SK-N-SH treated with all-trans-retinoic acid at 6 μM for 48 hours (cell line): ENCODE data around the gene CDC20.

Source experiments
- ATAC-seq: fragments of 200-7000 bp; cut with Tn5 transposase; 3 replicates; pipeline ENCODE4 v1.9.1; 2020; ENCODE audit warnings: mild to moderate bottlenecking, moderate library complexity
- ARNTL ChIP-seq: fragments of 450-650 bp; formaldehyde crosslinking; IDR thresholded peaks from 2 replicates; pipeline ENCODE4 v1.5.0; 2020; ENCODE audit warnings: low read depth, mild to moderate bottlenecking, moderate library complexity, borderline replicate concordance
- BACH2 ChIP-seq: fragments of 250-450 bp; sonication (Bioruptor Pico); IDR thresholded peaks from 2 replicates; pipeline ENCODE4 v1.9.0; 2021; ENCODE audit warnings: mild to moderate bottlenecking, borderline replicate concordance
- CSDC2 ChIP-seq: fragments of 250-450 bp; sonication (Bioruptor Pico); IDR thresholded peaks from 2 replicates; pipeline ENCODE4 v1.5.0; 2020; ENCODE audit warnings: mild to moderate bottlenecking, moderate library complexity
- GLIS3 ChIP-seq: fragments of 250-450 bp; sonication (Bioruptor Pico); IDR thresholded peaks from 2 replicates; pipeline ENCODE4 v1.5.0; 2020; ENCODE audit warnings: mild to moderate bottlenecking, moderate library complexity
- ISL1 ChIP-seq: fragments of 250-450 bp; sonication (Bioruptor Pico); IDR thresholded peaks from 2 replicates; pipeline ENCODE4 v2.1.2; 2022; ENCODE audit warnings: mild to moderate bottlenecking, moderate library complexity
- OSR1 ChIP-seq: fragments of 250-450 bp; sonication (Bioruptor Pico); IDR thresholded peaks from 2 replicates; pipeline ENCODE4 v1.8.0; 2022; ENCODE audit warnings: moderate library complexity, mild to moderate bottlenecking, inconsistent platforms
- PATZ1 ChIP-seq: fragments of 250-450 bp; sonication (Bioruptor Pico); IDR thresholded peaks from 2 replicates; pipeline ENCODE4 v1.8.0; 2020; ENCODE audit warnings: mild to moderate bottlenecking, moderate library complexity, borderline replicate concordance
- POU6F1 ChIP-seq: fragments of 250-450 bp; sonication (Bioruptor Pico); IDR thresholded peaks from 2 replicates; pipeline ENCODE4 v1.8.0; 2021; ENCODE audit warnings: low read depth, mild to moderate bottlenecking, moderate library complexity, borderline replicate concordance
- PPARA ChIP-seq: fragments of 250-450 bp; sonication (Bioruptor Pico); IDR thresholded peaks from 2 replicates; pipeline ENCODE4 v1.5.0; 2020; ENCODE audit warnings: mild to moderate bottlenecking, borderline replicate concordance
- RARB ChIP-seq: fragments of 250-450 bp; sonication (Bioruptor Pico); IDR thresholded peaks from 2 replicates; pipeline ENCODE4 v1.8.0; 2021; ENCODE audit warnings: mild to moderate bottlenecking, moderate library complexity
- SNAI2 ChIP-seq: fragments of 250-450 bp; sonication (Bioruptor Pico); IDR thresholded peaks from 2 replicates; pipeline ENCODE4 v1.5.0; 2020; ENCODE audit warnings: mild to moderate bottlenecking, moderate library complexity
- TCF4 ChIP-seq: fragments of 250-450 bp; sonication (Bioruptor Pico); IDR thresholded peaks from 2 replicates; pipeline ENCODE4 v1.8.0; 2021; ENCODE audit warnings: mild to moderate bottlenecking, moderate library complexity, borderline replicate concordance
- ZC3H10 ChIP-seq: fragments of 250-450 bp; sonication (Bioruptor Pico); IDR thresholded peaks from 2 replicates; pipeline ENCODE4 v1.5.1; 2021; ENCODE audit warnings: mild to moderate bottlenecking, moderate library complexity
- ZFP3 ChIP-seq: fragments of 250-450 bp; sonication (Bioruptor Pico); IDR thresholded peaks from 2 replicates; pipeline ENCODE4 v1.5.0; 2020; ENCODE audit warnings: mild to moderate bottlenecking, moderate library complexity
- ZNF565 ChIP-seq: fragments of 450-650 bp; formaldehyde crosslinking; conservative IDR thresholded peaks from 2 replicates; pipeline ENCODE4 v1.5.0; 2020; ENCODE audit warnings: low read depth, mild to moderate bottlenecking, moderate library complexity
- ZNF8 ChIP-seq: fragments of 450-650 bp; formaldehyde crosslinking; IDR thresholded peaks from 2 replicates; pipeline ENCODE4 v1.5.0; 2020; ENCODE audit warnings: mild to moderate bottlenecking, moderate library complexity
- TF ChIP-seq, protein P1 (sequence below): fragments of 250-450 bp; sonication (Bioruptor Pico); IDR thresholded peaks from 2 replicates; pipeline ENCODE4 v1.5.1; 2020; ENCODE audit warnings: low read depth, mild to moderate bottlenecking, moderate library complexity
- TF ChIP-seq, protein P2 (sequence below): fragments of 250-450 bp; sonication (Bioruptor Pico); IDR thresholded peaks from 2 replicates; pipeline ENCODE4 v1.5.1; 2021; ENCODE audit warnings: mild to moderate bottlenecking, moderate library complexity

The CDC20 gene

GRCh38 chr1:43348343-43348808 lies 10.4 kb upstream of the CDC20 start:
- ATAC-seq = peak; percentile 20
- no peak for TF ChIP-seq TCF4 (CRISPR knock-in tag)
- no peak for TF ChIP-seq OSR1 (CRISPR knock-in tag)
- TF ChIP-seq, protein P1, sequence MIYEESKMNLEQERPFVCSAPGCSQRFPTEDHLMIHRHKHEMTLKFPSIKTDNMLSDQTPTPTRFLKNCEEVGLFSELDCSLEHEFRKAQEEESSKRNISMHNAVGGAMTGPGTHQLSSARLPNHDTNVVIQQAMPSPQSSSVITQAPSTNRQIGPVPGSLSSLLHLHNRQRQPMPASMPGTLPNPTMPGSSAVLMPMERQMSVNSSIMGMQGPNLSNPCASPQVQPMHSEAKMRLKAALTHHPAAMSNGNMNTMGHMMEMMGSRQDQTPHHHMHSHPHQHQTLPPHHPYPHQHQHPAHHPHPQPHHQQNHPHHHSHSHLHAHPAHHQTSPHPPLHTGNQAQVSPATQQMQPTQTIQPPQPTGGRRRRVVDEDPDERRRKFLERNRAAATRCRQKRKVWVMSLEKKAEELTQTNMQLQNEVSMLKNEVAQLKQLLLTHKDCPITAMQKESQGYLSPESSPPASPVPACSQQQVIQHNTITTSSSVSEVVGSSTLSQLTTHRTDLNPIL (CRISPR knock-in tag) = no peak

- ATAC-seq = peak; percentile 90
- no peak for TF ChIP-seq TCF4 (CRISPR knock-in tag)
These were observed 9.8 kb upstream of the CDC20 start for GRCh38 chr1:43348809-43349593.

GRCh38 chr1:43349594-43350306 lies 9.0 kb upstream of the CDC20 start:
- ATAC-seq = peak; percentile 10; the same call in 2 of the 3 replicates
- TF ChIP-seq ZC3H10 (CRISPR knock-in tag) (no peak), ARNTL (CRISPR knock-in tag) (no peak), CSDC2 (CRISPR knock-in tag) (no peak), SNAI2 (no peak), ISL1 (CRISPR knock-in tag) (no peak), POU6F1 (no peak), PPARA (CRISPR knock-in tag) (no peak), ZFP3 (CRISPR knock-in tag) (no peak), GLIS3 (CRISPR knock-in tag) (no peak), ZNF565 (CRISPR knock-in tag) (no peak), PATZ1 (CRISPR knock-in tag) (no peak), BACH2 (CRISPR knock-in tag) (no peak), ZNF8 (no peak)
- TF ChIP-seq, protein P2, sequence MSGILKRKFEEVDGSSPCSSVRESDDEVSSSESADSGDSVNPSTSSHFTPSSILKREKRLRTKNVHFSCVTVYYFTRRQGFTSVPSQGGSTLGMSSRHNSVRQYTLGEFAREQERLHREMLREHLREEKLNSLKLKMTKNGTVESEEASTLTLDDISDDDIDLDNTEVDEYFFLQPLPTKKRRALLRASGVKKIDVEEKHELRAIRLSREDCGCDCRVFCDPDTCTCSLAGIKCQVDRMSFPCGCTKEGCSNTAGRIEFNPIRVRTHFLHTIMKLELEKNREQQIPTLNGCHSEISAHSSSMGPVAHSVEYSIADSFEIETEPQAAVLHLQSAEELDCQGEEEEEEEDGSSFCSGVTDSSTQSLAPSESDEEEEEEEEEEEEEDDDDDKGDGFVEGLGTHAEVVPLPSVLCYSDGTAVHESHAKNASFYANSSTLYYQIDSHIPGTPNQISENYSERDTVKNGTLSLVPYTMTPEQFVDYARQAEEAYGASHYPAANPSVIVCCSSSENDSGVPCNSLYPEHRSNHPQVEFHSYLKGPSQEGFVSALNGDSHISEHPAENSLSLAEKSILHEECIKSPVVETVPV (CRISPR knock-in tag) = no peak
- TF ChIP-seq, protein P1 (CRISPR knock-in tag) = no peak

DNA sequence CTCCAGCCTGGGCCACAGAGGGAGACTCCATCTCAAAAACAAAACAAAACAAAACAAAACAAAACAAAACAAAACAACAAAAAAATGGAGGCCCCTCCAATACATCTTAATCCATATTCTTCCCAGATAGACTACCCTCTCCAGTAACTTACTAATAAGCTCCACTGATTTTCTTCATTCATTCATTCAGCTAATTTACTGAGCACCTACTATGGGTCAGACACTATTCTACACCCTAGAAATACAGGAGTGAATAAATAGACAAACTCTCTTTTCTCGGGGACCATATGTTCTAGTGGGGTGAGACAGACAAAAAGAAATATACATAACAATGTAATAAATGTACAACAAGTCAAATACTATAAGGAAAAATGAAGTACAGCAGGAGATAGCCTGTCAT lies 7.8 kb upstream of the CDC20 start:
- ATAC-seq = no peak
- TF ChIP-seq ZC3H10 (CRISPR knock-in tag) = no peak
- no peak for TF ChIP-seq OSR1 (CRISPR knock-in tag)
- no peak for TF ChIP-seq POU6F1
- TF ChIP-seq RARB (CRISPR knock-in tag) = no peak
- TF ChIP-seq ZFP3 (CRISPR knock-in tag) = no peak
